GM18868 (cell line): ENCODE data around the gene C20orf144.
"Not testable (repeated sequence)": the region's sequence is repeated elsewhere in the genome, so short reads cannot be mapped to it uniquely, and the experiment has no call there.

Experiments used
- ATAC-seq: cut with Tn5 transposase; IDR thresholded peaks from one replicate; pipeline ENCODE4 v1.9.1; 2021; ENCODE audit warnings: mild to moderate bottlenecking, moderate library complexity; ENCODE audit not compliant: unreplicated experiment

The C20orf144 gene

GRCh38 chr20:33662172-33662571 lies at the start of gene C20orf144:
C20orf144 (plus strand) TSS chr20:33662327; CDS start chr20:33662346, 19 bp downstream.
- no peak for ATAC-seq

GRCh38 chr20:33621717-33622400 lies 40.3 kb upstream of the C20orf144 start:
- no peak for ATAC-seq

GRCh38 chr20:33622705-33623365 lies 39.3 kb upstream of the C20orf144 start:
- ATAC-seq: no peak

GRCh38 chr20:33624399-33624798 lies 37.7 kb upstream of the C20orf144 start:
- ATAC-seq: no peak

GRCh38 chr20:33626190-33626589 lies 35.9 kb upstream of the C20orf144 start:
- ATAC-seq: no peak

- ATAC-seq: no peak
These were observed 34.4 kb upstream of the C20orf144 start for GRCh38 chr20:33627577-33628216.

GRCh38 chr20:33629533-33629932 lies 32.6 kb upstream of the C20orf144 start:
- no peak for ATAC-seq

- ATAC-seq: no peak
These were observed 32.1 kb upstream of the C20orf144 start for GRCh38 chr20:33629979-33630378.

- ATAC-seq: no peak
These were observed 31.6 kb upstream of the C20orf144 start for GRCh38 chr20:33630507-33630906.

GRCh38 chr20:33631910-33632309 lies 30.2 kb upstream of the C20orf144 start:
- not testable (repeated sequence) for ATAC-seq

- no peak for ATAC-seq
These were observed 26.8 kb upstream of the C20orf144 start for GRCh38 chr20:33635341-33635740.

- ATAC-seq: no peak
These were observed 25.4 kb upstream of the C20orf144 start for GRCh38 chr20:33636776-33637175.

- no peak for ATAC-seq
These were observed 21.8 kb upstream of the C20orf144 start for GRCh38 chr20:33640287-33640686.

GRCh38 chr20:33644313-33645071 lies 17.6 kb upstream of the C20orf144 start:
- ATAC-seq: no peak

GRCh38 chr20:33645072-33645358 lies 17.1 kb upstream of the C20orf144 start:
- ATAC-seq: no peak

GRCh38 chr20:33645396-33645795 lies 16.7 kb upstream of the C20orf144 start:
- ATAC-seq: no peak

GRCh38 chr20:33646191-33646590 lies 15.9 kb upstream of the C20orf144 start:
- ATAC-seq: no peak

- ATAC-seq: not testable (repeated sequence)
These were observed 15.0 kb upstream of the C20orf144 start for GRCh38 chr20:33646959-33647602.

- peak; percentile 57 for ATAC-seq
These were observed 14.3 kb upstream of the C20orf144 start for GRCh38 chr20:33647603-33648395.

- no peak for ATAC-seq
These were observed 13.6 kb upstream of the C20orf144 start for GRCh38 chr20:33648396-33649004.
